ENCODE measurements around the gene IL10. TPM values are rescaled to one million over a fixed set of nuclear protein-coding genes. Genes with fewer than 3 reads are reported as not detected.

IL10 gene
- total and polyA plus RNA-seq, 2 experiments from 2014 or later: not detected

DNA sequence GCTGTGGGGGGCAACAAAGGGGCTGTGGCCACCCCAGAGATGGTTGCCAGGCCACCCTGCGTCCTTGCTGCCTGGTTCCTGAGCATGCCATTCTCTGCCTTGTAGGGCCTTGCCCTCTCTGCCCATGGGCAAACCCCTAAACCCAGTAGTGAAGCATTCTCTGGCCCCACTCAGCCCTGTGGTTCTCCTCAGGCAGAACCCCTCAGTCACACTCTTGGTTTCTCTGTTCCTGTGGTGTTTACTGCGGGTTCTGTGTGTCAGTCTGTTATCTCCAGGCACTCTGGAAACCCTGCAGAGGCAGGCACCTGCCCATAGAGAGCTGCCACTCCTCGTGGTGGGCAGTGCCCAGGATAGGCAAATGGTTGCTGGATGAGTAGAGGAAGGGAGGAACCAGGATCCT lies 42.8 kb downstream of the IL10 start:
- H3K27ac ChIP-seq: no peak overlapping the region
- no peaks in the 10 kb centered on the region for H3K27me3 ChIP-seq
- H3K4me1 ChIP-seq (ENCODE audit: low read depth): peaks cover 37% of the 10 kb centered on the region
- no peaks in the 10 kb centered on the region for H3K9me3 ChIP-seq (ENCODE audit: low read depth)
- TF ChIP-seq, protein P1, sequence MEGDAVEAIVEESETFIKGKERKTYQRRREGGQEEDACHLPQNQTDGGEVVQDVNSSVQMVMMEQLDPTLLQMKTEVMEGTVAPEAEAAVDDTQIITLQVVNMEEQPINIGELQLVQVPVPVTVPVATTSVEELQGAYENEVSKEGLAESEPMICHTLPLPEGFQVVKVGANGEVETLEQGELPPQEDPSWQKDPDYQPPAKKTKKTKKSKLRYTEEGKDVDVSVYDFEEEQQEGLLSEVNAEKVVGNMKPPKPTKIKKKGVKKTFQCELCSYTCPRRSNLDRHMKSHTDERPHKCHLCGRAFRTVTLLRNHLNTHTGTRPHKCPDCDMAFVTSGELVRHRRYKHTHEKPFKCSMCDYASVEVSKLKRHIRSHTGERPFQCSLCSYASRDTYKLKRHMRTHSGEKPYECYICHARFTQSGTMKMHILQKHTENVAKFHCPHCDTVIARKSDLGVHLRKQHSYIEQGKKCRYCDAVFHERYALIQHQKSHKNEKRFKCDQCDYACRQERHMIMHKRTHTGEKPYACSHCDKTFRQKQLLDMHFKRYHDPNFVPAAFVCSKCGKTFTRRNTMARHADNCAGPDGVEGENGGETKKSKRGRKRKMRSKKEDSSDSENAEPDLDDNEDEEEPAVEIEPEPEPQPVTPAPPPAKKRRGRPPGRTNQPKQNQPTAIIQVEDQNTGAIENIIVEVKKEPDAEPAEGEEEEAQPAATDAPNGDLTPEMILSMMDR (IDR thresholded peaks at IDR 0.05; ENCODE audit: low read depth, low read length): no peak
- no peak for DNase-seq (ENCODE audit: low read depth in 1 of 2, low spot score in 1 of 2)
- no peak overlapping the region for H3K4me3 ChIP-seq
- peaks cover 37% of the 10 kb centered on the region for H3K36me3 ChIP-seq

DNA sequence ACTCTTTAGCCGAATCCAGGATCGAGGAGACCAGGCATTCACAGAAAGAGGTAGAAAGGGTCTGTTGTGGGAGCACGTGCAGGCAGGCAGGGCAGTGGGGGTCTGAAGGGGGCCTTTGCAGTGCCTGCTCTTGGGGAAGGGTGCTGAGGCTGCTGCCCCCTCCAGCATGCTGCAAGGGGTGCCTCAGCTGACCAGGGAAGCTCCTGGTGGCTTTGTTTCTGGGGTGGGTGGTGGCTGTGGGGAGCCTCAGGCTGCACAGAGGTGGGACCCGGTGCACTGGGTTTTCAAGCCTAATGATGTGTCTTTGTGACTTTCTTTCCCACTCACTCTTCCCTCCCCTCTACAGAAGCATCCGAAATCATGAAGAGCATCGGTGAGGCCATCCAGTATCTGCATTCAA lies 43.2 kb downstream of the IL10 start:
- H3K4me1 ChIP-seq (ENCODE audit: low read depth): peaks cover 41% of the 10 kb centered on the region
- no peak for DNase-seq (ENCODE audit: low read depth in 1 of 2, low spot score in 1 of 2)
- no peak overlapping the region for H3K4me3 ChIP-seq
- no peaks in the 10 kb centered on the region for H3K27me3 ChIP-seq
- peaks cover 37% of the 10 kb centered on the region for H3K36me3 ChIP-seq
- no peaks in the 10 kb centered on the region for H3K9me3 ChIP-seq (ENCODE audit: low read depth)
- peak overlapping the region; percentile 7 for H3K27ac ChIP-seq
- TF ChIP-seq, protein P1 (IDR thresholded peaks at IDR 0.05; ENCODE audit: low read depth, low read length): no peak

DNA sequence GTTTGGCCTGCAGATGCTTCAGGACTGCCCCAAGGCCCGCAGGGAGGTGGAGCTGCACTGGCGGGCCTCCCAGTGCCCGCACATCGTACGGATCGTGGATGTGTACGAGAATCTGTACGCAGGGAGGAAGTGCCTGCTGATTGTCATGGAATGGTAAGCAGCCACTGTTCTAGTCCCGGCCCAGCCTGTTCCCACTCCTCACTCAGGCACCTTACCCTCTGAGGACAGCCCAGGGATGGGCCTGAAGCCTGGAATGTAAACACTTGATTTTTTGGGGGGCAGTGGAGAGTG lies 43.7 kb downstream of the IL10 start:
- Histone ChIP-seq H3K4me1 (ENCODE audit: low read depth) (peaks cover 45% of the 10 kb centered on the region), H3K36me3 (peaks cover 37% of the 10 kb centered on the region), H3K27ac (peak overlapping the region; percentile 7), H3K4me3 (no peak overlapping the region), H3K27me3 (no peaks in the 10 kb centered on the region), H3K9me3 (ENCODE audit: low read depth) (no peaks in the 10 kb centered on the region)
- no peak for DNase-seq (ENCODE audit: low read depth in 1 of 2, low spot score in 1 of 2)
- TF ChIP-seq, protein P1 (IDR thresholded peaks at IDR 0.05; ENCODE audit: low read depth, low read length): no peak

DNA sequence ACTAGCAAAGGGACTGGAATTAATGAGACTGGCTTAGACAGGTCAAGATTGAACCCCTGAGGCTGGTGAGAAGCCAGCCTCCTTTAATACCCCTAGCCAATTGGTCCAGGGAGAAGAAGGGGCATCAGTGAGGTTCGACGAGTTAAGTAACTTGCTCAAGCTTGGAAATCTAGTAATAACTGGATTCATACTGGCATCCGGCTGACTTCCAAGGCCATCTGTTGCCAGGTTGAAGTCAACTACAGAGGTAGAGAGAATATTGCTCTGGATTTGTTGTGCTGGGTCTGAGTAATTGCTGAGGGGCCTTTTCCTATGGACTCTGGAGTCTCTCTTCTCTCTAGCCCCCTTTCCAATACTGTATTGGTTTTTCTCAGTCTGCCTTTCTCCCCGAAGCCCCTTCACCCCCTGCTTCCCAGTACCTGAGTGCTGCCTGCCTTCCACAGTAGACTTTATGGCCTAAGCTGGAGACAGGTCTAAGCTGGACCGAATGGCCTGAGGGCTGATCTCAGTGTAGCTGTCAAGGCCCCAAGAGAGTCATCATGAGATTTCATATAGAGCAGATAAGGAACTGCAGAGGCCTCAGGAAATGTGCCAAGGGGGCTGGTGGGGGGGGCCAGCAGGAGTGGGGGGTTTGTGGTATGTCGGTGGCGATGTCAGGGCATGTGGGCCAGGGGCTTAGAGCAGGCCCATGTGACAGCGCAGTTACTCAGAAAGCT lies 44.2 kb downstream of the IL10 start:
- no peak for DNase-seq (ENCODE audit: low read depth in 1 of 2, low spot score in 1 of 2)
- Histone ChIP-seq H3K9me3 (ENCODE audit: low read depth) (no peaks in the 10 kb centered on the region), H3K4me3 (no peak overlapping the region), H3K36me3 (peaks cover 35% of the 10 kb centered on the region), H3K4me1 (ENCODE audit: low read depth) (peaks cover 50% of the 10 kb centered on the region), H3K27me3 (no peaks in the 10 kb centered on the region), H3K27ac (peak overlapping the region; percentile 7)
- TF ChIP-seq, protein P1 (IDR thresholded peaks at IDR 0.05; ENCODE audit: low read depth, low read length): no peak

DNA sequence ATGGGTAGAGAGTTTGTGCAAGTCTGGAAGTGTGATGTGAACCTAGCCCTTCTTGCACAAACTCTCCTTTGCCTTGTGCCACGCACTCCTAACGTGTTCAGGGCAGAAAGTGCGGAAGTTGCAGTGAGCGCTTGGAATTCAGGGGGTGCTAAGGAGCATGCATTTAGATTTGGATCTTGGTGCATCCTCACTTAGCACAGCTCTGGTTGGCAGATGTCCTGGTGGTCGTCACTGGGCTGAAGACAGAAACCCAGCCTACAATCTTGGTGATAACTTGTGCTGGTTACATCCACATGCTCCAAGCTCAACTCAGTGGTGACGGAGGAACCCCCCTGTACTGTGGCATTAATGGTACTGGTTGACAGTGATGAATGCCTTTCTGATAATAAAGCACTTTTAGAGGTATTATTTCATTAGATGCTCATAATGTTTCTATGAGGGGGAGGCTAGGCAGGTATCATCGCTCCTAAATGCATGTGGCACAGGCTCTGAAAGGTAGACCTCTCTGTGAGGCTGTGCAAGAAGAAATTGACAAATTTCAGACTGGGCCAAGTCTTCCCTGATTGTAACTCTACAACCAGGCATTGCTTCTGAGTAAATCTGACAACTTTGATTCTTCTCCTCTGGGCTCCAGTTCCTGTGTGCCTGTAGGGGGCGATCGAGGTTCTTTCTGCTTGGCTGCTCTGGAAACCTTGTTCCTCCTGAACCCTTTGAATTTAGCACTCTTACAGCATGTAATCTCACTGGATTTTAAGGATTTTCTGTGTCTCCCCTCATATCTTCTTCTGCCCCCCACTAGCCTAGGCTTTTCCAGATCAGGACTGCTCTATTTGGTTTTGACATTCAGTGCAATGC lies 47.0 kb downstream of the IL10 start:
- Histone ChIP-seq H3K4me1 (ENCODE audit: low read depth) (peaks cover 61% of the 10 kb centered on the region), H3K27ac (peak overlapping the region; percentile 92), H3K36me3 (peaks cover 13% of the 10 kb centered on the region), H3K4me3 (no peak overlapping the region), H3K9me3 (ENCODE audit: low read depth) (no peaks in the 10 kb centered on the region), H3K27me3 (no peaks in the 10 kb centered on the region)
- TF ChIP-seq, protein P1 (IDR thresholded peaks at IDR 0.05; ENCODE audit: low read depth, low read length): peak; percentile 81
- DNase-seq (ENCODE audit: low read depth in 1 of 2, low spot score in 1 of 2): peak; percentile 66 to 75
